Keratinocyte (primary cell): ENCODE data around the gene CRACR2B. TPM values are rescaled to one million over a fixed set of nuclear protein-coding genes. Genes with fewer than 3 reads are reported as not detected.

ENCODE experiments used
- DNase-seq: peaks from one replicate; pipeline ENCODE4 v3.0.0-alpha.2; 2011; ENCODE audit warnings: low read depth, missing footprints, low spot score
- FAIRE-seq: peaks from 2 replicates; lab custom pipeline; 2011; peaks lifted over from hg19 to GRCh38; lab: Jason Lieb, UNC
- H2AFZ ChIP-seq: 2 replicates; pipeline ENCODE4 v1.6.0; 2012; ENCODE audit warnings: low read length, control low read depth, inconsistent platforms; ENCODE audit not compliant: control insufficient read depth
- H3K27ac ChIP-seq: 2 replicates; pipeline ENCODE4 v1.5.1; 2011; ENCODE audit warnings: low read length; ENCODE audit not compliant: control insufficient read depth, insufficient read depth
- H3K27me3 ChIP-seq: 3 replicates; pipeline ENCODE4 v1.6.0; 2011; ENCODE audit warnings: low read length; ENCODE audit not compliant: control insufficient read depth, insufficient read depth; ENCODE audit errors: extremely low read depth
- H3K36me3 ChIP-seq, 2 experiments: 2 replicates in 1 of 2; 3 replicates in 1 of 2; pipeline ENCODE4 v1.5.1; 2011; ENCODE audit warnings: low read length in 2 of 2, mild to moderate bottlenecking in 1 of 2; ENCODE audit not compliant: control insufficient read depth in 2 of 2, insufficient read depth in 2 of 2; ENCODE audit errors: extremely low read depth in 1 of 2
- H3K4me1 ChIP-seq: 3 replicates; pipeline ENCODE4 v1.5.1; 2011; ENCODE audit warnings: low read length; ENCODE audit not compliant: control insufficient read depth, insufficient read depth; ENCODE audit errors: extremely low read depth
- H3K4me2 ChIP-seq: 3 replicates; pipeline ENCODE4 v1.6.0; 2011; ENCODE audit warnings: low read depth, low read length; ENCODE audit not compliant: control insufficient read depth, insufficient read depth; ENCODE audit errors: extremely low read depth
- H3K4me3 ChIP-seq, 3 experiments: fragments of 200-600 bp in 1 of 3; sonication (generic) in 1 of 3; 2 replicates in 2 of 3; 3 replicates in 1 of 3; pipeline ENCODE4 v1.5.1; 2011 to 2016; ENCODE audit warnings: low read length in 3 of 3, mild to moderate bottlenecking in 3 of 3, control low read depth in 2 of 3, inconsistent platforms in 1 of 3, low read depth in 1 of 3, mixed read lengths in 1 of 3, mixed run types in 1 of 3, moderate library complexity in 1 of 3; ENCODE audit not compliant: control insufficient read depth in 2 of 3, insufficient read depth in 2 of 3; ENCODE audit errors: extremely low read depth in 1 of 3
- H3K79me2 ChIP-seq: 2 replicates; pipeline ENCODE4 v1.6.0; 2012; ENCODE audit warnings: low read length; ENCODE audit not compliant: control insufficient read depth, insufficient read depth
- H3K9ac ChIP-seq: 3 replicates; pipeline ENCODE4 v1.6.0; 2011; ENCODE audit warnings: low read length; ENCODE audit not compliant: control insufficient read depth, insufficient read depth; ENCODE audit errors: extremely low read depth
- H3K9me1 ChIP-seq: 3 replicates; pipeline ENCODE4 v1.6.0; 2011; ENCODE audit warnings: low read length; ENCODE audit not compliant: control insufficient read depth, insufficient read depth; ENCODE audit errors: extremely low read depth
- H3K9me3 ChIP-seq: 2 replicates; pipeline ENCODE4 v1.5.1; 2012; ENCODE audit warnings: low read depth, low read length; ENCODE audit not compliant: control insufficient read depth
- H4K20me1 ChIP-seq: 3 replicates; pipeline ENCODE4 v1.6.0; 2011; ENCODE audit warnings: low read length; ENCODE audit not compliant: control insufficient read depth, insufficient read depth; ENCODE audit errors: extremely low read depth
- EZH2 ChIP-seq: IDR thresholded peaks from one replicate; pipeline ENCODE4 v1.6.1; 2012; ENCODE audit warnings: inconsistent platforms, mild to moderate bottlenecking, low read length, moderate library complexity
- dilution Hi-C: fragments of 300-500 bp; cut with MboI; formaldehyde crosslinking; loops from one replicate; pipeline ENCODE4 v1.7.0; 2020; ENCODE audit warnings: low sequenced_read_pairs; ENCODE audit not compliant: extremely low pct_ligation_motif_present
- polyA plus RNA-seq, 5 experiments: library from polyadenylated mRNA; depleted of rRNA in 3 of 5; stranded (reverse) in 3 of 5; stranded (forward) in 1 of 5; unstranded in 1 of 5; fragments of >200 nt; gene quantifications; 1 replicate in 1 of 5; 2 replicates in 3 of 5; 3 replicates in 1 of 5; pipeline versions ENCODE4 v1.2.1 to v1.2.3, GENCODE V29; 2011 to 2012; ENCODE audit warnings: missing spikeins in 2 of 5, low read depth in 1 of 5, low replicate concordance in 1 of 5
- TF ChIP-seq, protein P1 (sequence below), 3 experiments: IDR thresholded peaks in 1 of 3; conservative IDR thresholded peaks in 1 of 3; optimal IDR thresholded peaks in 1 of 3; 2 replicates in 2 of 3; 3 replicates in 1 of 3; pipeline versions ENCODE3 to v1.5.1; 2011; ENCODE audit warnings: low read length in 3 of 3, mild to moderate bottlenecking in 3 of 3, moderate library complexity in 2 of 3, control low read depth in 1 of 3, inconsistent platforms in 1 of 3; ENCODE audit not compliant: insufficient read depth in 2 of 3; ENCODE audit errors: extremely low read depth in 1 of 3

CRACR2B gene
- polyA plus RNA-seq, 1 donor (not counting 4 experiments of a cell fraction or from before 2014, with no cell fraction given), result 0.17 TPM

DNA sequence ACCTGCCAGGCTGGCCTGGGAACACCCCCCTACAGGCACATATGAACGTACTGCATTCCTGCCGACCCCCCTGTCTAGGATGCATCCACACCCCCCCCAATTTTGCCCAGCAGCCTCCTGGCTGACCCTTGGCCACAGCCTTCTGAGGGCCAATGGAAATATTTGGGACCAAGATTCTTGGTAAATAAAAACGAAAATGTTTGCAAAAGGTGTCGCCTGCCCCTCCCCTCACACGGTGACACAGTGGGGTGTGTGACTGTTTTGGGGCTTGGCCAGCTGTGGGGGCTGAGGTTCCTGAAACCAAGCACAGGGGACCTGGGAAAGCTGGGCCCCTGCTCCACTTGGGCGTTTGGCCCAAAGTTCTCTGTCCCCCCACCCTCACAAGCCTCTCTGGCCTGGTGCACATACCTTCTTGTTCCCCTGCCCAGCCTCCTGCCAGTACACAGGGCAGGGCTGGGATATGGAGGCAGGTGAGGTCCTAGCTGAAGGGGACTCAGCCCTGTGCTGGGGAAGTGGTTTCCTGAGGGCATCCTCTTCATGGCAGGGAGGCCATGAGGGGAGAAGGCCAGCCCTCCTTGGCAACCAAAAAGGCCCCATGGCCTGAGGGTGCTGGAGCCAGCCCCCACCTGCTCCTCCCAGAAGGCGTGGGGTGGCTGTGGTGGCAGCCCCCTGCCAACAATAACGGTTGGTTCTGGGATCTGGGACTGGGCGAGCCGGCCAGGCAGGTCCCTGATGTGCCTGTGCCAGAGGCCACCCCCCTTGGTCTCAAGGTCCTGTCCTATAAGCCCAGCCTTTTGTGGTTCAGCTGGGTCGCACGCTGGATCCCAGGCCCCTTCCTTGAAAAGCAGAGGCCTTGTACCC is 2.1 kb upstream of the CRACR2B start:
- no peaks in the 10 kb centered on the region for H4K20me1 ChIP-seq

DNA sequence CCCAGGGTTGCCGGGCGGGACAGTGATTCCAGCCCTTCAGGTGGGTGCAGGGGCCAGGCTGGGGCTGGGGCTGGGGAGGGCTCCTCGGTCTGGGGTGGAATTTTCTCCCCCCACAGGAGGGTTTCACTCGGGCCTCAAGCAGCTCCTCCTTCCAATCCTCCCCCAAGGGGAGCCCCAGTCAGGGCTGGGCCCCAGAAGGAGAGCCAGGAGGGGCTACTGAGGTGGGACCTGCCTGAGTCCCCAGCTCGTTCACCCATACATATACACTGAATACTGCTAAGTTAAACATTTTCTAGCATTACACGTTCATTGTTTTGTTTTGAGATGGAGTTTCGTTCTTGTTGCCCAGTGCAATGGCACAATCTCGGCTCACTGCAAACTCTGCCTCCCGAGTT is 1.5 kb upstream of the CRACR2B start:
- Histone ChIP-seq H3K4me3 (no peak overlapping the region), H3K9me1 (peaks cover under 1% of the 10 kb centered on the region), H3K4me1 (peaks cover 26% of the 10 kb centered on the region), H3K36me3 (peaks cover 0 to 8% of the 10 kb centered on the region in 2 experiments), H2AFZ (no peak overlapping the region), H3K27me3 (peaks cover 50% of the 10 kb centered on the region), H3K4me2 (no peak overlapping the region), H4K20me1 (no peaks in the 10 kb centered on the region), H3K9ac (no peak overlapping the region), H3K79me2 (peaks cover under 1% of the 10 kb centered on the region), H3K9me3 (no peaks in the 10 kb centered on the region), H3K27ac (no peak overlapping the region)
- TF ChIP-seq EZH2, result no peak
- TF ChIP-seq, protein P1, sequence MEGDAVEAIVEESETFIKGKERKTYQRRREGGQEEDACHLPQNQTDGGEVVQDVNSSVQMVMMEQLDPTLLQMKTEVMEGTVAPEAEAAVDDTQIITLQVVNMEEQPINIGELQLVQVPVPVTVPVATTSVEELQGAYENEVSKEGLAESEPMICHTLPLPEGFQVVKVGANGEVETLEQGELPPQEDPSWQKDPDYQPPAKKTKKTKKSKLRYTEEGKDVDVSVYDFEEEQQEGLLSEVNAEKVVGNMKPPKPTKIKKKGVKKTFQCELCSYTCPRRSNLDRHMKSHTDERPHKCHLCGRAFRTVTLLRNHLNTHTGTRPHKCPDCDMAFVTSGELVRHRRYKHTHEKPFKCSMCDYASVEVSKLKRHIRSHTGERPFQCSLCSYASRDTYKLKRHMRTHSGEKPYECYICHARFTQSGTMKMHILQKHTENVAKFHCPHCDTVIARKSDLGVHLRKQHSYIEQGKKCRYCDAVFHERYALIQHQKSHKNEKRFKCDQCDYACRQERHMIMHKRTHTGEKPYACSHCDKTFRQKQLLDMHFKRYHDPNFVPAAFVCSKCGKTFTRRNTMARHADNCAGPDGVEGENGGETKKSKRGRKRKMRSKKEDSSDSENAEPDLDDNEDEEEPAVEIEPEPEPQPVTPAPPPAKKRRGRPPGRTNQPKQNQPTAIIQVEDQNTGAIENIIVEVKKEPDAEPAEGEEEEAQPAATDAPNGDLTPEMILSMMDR (optimal IDR thresholded peaks at IDR 0.05 in 1 of 3, IDR thresholded peaks at IDR 0.05 in 1 of 3, conservative IDR thresholded peaks at IDR 0.05 in 1 of 3; ENCODE audit: extremely low read depth in 1 of 3, insufficient read depth in 2 of 3, low read length in 3 of 3), result no peak
- DNase-seq (no peak), FAIRE-seq (no peak)
- dilution Hi-C loops, result no loop called here

More for the DNA sequence above, 2.1 kb upstream of the CRACR2B start:
- Histone ChIP-seq H3K79me2 (peaks cover 6% of the 10 kb centered on the region), H3K4me3 (no peak overlapping the region), H3K36me3 (peaks cover 0 to 8% of the 10 kb centered on the region in 2 experiments), H3K9me1 (peaks cover 7% of the 10 kb centered on the region), H2AFZ (no peak overlapping the region), H3K4me2 (no peak overlapping the region), H3K27ac (no peak overlapping the region), H3K27me3 (peaks cover 43% of the 10 kb centered on the region), H3K4me1 (peaks cover 30% of the 10 kb centered on the region), H3K9me3 (no peaks in the 10 kb centered on the region), H3K9ac (no peak overlapping the region)
- TF ChIP-seq, protein P1 (optimal IDR thresholded peaks at IDR 0.05 in 1 of 3, IDR thresholded peaks at IDR 0.05 in 1 of 3, conservative IDR thresholded peaks at IDR 0.05 in 1 of 3; ENCODE audit: extremely low read depth in 1 of 3, insufficient read depth in 2 of 3, low read length in 3 of 3), result no peak
- TF ChIP-seq EZH2, result no peak
- dilution Hi-C loops, result no loop called here
- no peak for DNase-seq
- no peak for FAIRE-seq
